T-helper 2 cell (primary cell): ENCODE measurements around the gene FBXW8.

Experiments used
- DNase-seq, 5 experiments: peaks; one replicate each; pipeline versions ENCODE4 v3.0.0 to v3.0.0-alpha.2; 2012 to 2022

FBXW8 gene

DNA sequence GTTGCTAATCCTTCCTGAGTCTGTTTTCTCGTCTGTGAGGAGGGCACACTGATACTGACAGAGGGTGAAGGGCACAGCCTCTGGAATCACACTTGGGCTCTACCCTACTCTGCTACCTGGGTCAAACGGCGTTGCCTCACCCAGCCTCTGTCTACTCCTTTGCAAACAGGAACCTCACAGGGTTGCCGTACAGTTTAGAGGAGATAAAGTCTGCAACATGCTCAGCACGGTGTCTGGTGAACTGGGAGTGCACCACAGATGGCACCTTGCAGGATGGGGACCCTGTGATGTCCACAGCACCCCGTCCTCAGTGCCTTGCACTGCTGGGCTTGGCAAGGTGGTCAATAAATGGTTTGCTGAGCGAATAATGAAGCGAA, 150.2 kb downstream of the FBXW8 start:
- DNase-seq, result no peak

DNA sequence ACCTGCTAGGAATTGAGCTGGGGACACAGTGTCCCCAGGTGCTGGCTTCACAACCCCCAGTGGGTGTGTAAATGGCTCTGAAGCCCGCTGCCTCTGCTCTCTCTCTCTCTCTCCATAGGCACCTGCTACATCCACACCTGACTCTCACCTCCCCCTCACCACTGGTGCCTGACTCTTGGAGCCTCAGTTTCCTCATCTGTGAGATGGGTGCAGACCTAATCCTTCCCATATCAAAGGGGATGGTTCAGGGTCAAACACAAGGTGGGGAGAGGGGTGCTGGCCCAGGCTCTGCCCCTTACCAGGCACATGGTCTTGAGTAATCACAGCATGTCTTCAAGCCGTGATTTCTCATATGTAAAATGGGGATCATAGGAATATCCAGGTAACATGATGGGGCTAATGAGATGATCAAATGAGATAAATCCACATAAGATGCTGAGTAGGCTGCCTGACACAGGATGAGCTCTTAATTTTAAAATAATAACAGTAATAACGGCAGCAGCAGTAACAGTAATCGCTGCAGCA, 150.9 kb downstream of the FBXW8 start:
- no peak for DNase-seq

DNA sequence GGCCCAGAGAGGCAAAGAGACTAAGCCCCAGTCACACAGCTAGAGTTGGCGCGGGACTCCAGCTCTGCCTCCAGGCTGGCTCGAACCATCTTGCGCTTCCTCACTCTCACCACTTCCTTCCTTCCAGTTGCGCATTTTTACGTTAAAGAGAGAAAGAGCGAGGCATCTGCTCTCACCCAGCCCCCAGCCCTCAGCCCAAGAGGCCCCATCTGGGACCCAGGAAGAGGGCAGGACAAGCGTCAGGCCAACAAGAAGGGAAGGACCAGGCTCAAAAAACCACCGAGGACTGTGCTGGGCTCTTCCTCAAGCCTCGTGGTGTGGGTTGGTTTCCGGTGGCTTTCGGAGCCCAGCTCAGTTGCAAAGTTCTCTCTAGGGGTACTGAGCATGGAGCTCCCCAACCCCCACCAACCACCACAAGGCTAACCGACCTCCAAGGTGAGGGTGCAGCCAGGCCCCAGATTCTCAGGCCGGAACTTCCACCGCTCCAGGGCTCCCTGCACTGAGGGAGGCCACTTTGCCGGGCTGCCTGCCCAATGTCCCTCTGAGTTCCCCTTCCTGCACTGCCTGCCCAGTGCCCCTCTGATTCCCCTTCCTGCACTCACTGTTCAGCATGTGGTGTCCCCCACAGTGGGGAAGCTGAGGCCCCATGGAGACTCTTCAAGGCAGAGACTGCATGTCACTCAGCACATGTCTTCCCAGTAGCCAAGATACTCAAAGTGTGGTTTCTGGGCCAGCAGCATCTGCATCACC, 152.6 kb downstream of the FBXW8 start:
- DNase-seq, result peak in 2 of 5 experiments; percentile 64 to 91

DNA sequence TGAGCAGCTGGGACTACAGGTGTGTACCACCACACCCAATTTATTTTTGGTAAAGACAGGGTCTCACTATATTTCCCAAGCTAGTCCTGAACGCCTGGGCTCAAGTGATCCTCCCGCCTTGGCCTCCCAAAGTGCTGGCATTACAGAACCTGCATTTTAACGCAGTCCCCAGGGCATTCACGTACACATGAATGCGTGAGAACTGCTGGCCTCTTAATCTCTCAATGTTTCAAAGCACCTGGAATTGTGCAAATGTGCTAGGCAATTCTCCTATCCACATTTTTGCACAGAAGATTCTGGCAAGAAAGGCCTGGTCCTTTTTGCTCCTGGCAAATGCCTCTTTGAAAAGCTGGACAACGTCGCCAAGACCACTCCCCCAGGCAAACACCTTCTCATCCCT, 153.3 kb downstream of the FBXW8 start:
- DNase-seq, result no peak

DNA sequence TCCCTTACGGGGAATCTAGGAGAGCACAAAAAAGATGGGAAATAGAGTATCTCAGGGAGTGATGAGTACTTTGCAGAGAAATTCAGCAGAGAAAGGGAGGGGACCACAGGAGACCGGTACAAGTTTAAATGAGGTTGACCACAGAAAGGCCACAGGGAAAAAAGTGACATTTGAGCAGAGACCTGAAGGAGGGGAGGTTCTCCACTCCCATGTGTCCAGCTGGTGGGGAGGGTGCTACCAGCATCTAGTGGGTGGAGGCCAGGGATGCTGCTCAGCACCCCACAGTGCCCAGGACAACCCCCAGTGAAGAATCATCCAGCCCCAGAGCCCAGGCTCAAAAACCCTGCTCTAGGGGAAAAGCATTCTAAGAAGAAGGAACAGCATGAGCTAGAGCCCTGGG, 153.8 kb downstream of the FBXW8 start:
- no peak for DNase-seq

DNA sequence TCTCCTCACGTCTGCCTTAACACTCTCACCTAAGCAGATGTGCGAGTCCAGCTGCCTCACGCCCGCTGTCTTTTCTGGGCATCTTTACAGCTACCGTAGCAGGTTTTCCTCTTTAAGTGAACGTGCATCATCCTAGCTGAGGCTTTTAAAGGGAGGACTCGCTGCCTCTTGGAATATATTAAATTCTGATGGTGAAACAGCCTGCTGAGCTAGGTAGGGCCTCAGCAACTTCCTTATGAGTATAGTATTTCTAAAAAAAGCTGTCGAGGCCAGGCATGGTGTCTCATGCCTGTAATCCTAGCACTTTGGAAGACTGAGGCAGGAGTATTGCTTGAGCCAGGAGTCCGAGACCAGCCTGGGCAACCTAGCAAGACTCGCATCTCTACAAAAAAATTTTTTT, 156.3 kb downstream of the FBXW8 start:
- no peak for DNase-seq

DNA sequence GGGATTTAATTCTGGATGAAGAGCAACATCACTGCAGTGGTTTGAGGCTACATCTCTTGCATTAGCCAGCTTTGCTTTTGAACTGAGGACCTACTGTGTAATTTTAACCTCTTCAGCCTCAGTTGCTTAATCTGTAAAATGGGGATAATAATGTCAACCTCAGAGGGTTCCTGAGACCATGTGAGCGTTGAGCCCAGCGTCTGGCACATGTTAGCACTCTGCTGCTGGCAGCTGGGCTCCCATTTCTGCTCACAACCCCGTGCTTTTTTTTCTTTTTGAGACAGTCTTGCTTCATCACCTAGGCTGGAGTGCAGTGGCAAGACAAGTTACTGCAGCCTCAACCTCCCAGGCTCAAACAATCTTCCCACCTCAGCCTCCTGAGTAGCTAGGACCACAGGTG, 156.9 kb downstream of the FBXW8 start:
- DNase-seq, result no peak

DNA sequence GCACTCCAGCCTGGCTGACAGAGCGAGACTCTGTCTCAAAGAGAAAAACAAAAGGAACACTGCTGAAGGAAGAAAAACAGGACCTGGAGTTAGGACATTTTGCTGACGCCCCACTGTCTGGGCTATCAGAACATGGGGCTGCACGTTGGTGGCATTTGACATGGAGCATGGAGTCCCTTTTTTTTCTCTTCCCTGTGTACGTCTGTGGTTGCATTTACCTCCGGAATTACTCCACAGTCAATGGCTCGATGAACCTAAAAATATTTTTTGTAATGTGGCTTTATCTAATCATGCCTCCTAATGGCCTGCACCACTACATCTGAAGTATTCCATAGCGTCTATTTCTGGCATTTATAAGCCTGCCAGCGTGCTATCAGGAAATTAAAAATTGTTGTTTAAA, 157.7 kb downstream of the FBXW8 start:
- no peak for DNase-seq

DNA sequence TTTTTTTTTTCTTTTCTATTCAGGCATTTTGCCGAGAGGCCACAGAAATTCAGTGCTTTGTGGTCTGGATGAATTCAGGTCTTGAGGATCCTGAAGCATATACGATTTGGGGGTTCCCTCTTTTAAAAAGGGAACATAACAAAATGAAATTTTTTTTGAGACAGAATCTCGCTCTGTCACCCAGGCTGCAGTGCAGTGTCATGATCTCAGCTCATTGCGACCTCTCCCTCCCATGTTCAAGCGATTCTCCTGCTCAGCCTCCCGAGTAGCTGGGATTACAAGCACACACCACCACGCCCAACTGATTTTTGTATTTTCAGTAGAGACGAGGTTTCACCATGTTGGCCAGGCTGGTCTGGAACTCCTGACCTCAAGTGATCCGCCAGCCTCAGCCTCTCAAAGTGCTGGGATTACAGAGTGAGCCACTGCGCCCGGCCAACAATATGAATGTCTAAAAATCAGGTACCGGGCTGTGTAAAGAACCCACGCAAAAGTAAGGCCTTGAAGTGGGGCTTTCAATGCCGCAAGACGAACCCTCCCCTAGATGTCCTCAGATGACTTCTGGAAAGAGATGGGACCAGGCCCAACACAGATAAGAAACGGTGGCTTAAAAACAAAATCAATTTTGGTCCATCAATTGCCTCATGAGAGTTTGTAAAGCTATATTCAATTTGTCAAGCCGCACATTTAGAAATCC, 158.5 kb downstream of the FBXW8 start:
- DNase-seq, result no peak

DNA sequence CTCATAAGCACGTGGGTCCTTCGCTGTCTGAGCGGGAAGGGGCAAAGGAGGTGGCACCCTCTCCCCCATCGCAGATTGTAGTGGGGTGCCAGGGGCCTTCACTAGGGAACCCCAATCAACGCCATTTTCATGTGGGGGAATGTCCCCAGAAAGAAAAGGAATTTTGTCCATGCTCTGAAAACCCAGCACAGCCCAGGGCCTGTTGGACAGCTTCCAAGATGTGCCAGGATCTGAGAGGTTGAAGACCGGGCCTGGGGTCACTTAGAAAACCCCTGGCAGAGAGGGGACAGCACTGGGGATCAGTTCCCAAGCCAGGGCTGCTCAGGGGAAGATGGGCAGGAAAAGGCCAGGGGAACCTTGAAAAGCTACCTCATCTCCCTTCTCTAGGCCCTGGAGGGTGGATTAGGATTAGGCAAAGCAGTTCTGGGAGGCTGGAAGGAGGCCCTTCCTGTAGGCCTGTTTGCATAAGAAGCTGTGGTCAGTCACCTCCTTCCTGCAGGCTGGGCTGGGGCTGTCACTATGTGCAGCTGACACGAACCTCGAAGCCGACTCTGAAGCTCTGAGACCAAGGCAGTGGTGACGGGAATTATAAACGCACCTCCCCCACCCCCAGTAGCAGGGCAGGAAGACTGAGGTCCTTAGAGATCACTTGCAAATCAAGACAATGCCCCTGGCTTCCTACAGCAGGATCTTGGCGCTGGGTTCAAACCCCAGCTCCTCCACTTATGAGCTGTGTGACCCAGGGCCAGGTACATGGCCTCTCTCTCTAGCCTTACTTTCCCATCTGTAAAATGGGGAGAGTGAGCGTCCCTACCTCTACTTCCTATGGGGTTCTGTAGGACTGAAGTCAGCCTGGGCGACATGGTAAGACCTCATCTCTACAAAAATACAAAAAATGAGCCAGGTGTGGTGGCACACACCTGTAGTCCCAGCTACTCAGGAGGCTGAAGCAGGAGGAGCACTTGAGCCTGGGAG, 159.5 kb downstream of the FBXW8 start:
- DNase-seq, result no peak

DNA sequence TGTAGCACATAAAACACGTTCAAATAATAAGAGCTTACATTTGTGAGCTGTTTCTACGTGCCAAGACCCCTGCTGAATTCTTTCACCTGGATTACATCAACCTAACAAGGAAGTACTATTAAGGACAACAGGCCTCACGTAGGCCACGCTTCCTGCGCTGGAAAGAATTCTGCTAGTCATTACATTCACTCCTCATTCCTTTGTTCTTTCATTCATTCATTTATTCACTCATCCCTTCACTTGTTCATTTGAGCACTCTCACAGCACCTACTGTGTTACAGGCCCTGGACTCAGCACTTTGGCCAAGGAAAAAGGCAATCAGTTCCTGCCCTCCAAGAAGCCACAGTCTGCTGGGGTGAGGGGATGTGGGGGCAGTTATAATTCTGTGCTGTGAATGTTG, 160.3 kb downstream of the FBXW8 start:
- no peak for DNase-seq

DNA sequence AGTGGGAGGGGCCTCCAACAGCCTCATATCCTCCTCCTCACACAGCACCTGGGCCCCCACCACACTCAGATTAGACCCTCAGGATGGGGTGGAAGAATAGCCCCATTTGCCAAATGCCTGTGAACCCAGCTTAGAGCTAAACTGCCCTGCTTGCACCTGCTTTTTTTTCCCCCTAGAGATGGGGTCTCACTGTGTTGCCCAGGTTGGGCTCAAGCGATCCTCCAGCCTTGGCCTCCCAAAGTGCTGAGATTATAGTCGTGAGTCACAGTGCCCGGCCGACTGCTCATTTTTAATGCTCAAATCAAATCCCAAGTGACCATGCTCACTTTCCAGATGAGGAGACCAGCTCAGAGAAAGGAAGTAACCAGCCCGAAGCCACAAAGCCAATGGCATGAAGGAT, 161.4 kb downstream of the FBXW8 start:
- DNase-seq, result no peak

DNA sequence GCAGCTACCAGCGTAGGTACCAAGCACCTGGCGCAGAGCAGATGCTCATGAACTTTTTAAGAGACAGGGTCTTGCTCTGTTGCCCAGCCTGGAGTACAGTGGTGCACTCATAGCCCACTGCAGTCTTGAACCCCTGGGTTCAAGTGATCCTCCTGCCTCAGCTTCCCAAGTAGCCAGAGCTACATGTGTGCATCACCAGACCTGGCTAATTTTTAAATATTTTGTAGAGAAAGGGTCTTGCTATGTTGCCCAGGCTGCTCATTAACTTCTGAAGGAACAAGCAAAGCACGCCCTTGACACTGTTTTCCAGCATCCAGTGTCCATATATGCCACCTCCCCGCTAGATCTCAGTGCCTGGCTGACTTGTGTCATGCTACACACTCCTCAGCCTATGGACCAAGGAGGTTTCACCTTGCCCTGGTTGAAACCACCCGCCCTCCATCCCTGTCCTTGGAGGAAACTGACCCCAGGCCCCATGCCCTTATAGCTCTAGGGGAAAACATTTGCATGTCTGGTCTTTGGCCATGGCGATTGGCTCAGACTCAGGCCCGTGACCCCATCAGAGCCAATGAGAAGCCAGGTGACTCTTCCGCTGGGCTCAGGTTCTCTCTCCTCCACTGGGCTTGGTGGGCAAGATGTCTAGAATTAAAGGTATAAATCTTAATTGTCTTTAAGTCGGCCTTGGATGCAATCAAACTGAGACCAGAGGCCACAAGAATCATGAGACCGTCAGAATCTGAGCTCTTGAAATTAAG, 162.2 kb downstream of the FBXW8 start:
- no peak for DNase-seq

DNA sequence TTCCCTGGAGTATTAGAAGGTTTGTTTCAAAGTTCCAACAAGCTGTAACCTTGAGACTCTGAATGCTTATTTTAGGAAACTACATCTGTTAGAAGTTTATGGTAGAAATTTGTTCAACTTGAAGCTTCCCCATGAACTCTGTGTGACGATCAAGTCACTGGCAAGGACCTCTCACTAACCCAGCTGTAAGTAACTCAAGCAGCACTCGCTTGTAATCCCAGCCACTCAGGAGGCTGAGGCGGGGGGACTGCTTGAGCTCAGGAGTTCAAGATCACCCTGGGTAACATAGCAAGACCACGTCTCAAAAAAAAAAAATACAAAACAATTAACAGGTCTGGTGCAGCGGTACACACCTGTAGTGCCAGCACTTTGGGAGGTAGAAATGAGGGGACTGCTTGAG, 162.9 kb downstream of the FBXW8 start:
- DNase-seq, result no peak

DNA sequence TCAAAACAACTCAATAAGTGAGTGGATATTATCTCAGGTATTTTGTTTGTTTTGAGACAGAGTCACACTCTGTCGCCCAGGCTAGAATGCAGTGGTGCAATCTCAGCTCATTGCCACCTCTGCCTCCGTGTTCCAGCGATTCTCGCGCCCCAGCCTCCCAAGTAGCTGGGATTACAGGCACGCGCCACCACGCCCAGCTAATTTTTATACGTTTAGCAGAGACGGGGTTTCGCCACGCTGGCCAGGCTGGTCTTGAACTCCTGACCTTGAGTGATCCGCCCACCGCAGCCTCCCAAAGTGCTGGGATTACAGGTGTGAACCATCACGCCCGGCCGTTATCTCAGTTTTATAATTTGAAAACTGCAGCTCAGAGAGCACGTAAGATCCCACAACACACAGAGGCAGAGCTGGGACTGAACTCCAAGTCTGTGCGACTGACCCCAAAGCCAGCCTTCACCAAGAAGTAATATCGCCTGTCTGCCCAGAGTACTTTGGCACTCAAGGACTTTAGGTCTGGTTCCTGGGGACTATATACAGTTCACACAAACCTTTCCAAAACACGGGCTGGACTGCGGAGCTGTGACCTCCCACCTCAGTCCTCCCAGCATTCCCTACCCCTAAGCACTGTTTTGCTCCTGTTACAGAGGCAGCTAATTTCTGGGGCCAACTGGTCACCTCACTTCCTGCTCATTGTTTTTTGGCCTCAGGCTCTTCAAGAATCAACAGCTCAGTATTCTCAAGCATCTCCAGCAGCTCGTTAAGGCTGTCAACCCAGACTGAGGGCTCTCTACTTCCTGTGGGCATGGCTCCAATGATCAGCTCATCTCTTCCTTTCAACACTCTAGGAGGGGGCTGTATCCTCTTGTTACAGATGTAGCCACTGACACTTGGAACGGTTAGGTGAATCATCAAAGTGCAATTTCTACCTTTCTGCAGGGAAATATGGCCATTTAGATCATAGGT, 165.9 kb downstream of the FBXW8 start:
- DNase-seq, result peak in 1 of 5 experiments; percentile 36

DNA sequence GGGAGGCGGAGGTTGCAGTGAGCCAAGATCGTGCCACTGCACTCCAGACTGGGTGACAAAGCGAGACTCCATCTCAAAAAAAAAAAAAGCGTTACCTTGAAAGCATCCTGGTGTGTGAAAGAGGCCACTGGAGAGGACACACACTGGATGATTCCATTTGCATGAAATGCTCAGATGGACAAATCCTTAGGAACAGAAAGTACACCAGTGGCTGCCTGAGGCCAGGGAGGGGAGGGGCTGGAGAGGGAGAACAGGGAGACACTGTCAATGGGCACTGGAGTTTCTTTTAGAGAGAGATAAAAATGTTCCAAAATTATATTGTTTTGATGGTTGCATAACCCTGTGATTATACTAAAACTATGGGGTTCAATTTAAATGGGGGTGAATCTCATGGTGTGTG, 168.7 kb downstream of the FBXW8 start:
- no peak for DNase-seq

DNA sequence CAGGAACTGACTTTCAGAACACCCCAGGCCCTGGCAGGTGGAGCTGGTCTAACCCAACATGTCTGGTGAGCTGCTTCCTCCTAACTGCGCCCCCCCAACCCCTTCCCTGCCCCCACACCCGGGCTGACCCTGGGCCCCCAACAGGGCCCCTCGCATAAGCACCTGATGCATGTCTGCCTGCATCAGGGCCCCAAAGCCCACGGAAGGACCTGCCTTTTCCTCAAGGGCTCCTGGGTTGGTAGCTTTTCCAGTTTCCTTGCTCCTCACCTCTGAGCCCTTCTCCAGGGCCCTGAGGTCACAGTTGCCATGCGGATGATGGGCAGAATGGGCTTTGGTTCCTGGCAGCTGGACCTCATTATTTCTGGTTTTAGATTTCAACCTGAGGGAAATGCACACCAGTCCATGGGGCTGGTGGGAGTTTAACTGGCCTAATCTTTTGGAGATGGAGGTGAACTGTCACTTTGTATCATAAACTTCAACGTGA, 170.0 kb downstream of the FBXW8 start:
- no peak for DNase-seq
